IMR-90 (cell line): ENCODE measurements around the gene ODF2. TPM values are rescaled to one million over a fixed set of nuclear protein-coding genes. Genes with fewer than 3 reads are reported as not detected.
A peak's percentile ranks its signal among the peaks of the same experiment; 100 is the strongest.
"Not testable (repeated sequence)": the region's sequence is repeated elsewhere in the genome, so short reads cannot be mapped to it uniquely, and the experiment has no call there.

ENCODE experiments used
- ATAC-seq: fragments of 200-7000 bp; cut with Tn5 transposase; 2 replicates; pipeline ENCODE4 v1.9.1; 2020; ENCODE audit warnings: low read depth, mild to moderate bottlenecking, moderate library complexity
- BruUV-seq: library from RNA; stranded (reverse); fragments of 400-500 nt; replicated peaks from 2 replicates; lab custom pipeline; 2021; lab: Mats Ljungman, UMichigan
- CTCF ChIA-PET: fragments of 300-600 bp; formaldehyde crosslinking; extraction: SDS; loops from one replicate; lab custom pipeline; 2021; ENCODE audit warnings: antibody characterized with exemption; lab: Yijun Ruan, JAX
- POLR2A ChIA-PET: fragments of 300-600 bp; sonication (Branson Sonifier 250); formaldehyde crosslinking; loops from one replicate; lab custom pipeline; 2022; ENCODE audit warnings: antibody characterized with exemption; ENCODE audit not compliant: unreplicated experiment; lab: Charles Lee
- DNase-seq: peaks from one replicate; pipeline ENCODE4 v3.0.0; 2013
- H2AFZ ChIP-seq: replicated peaks from 2 replicates; pipeline ENCODE3; 2013; ENCODE audit warnings: low read length, mild to moderate bottlenecking; ENCODE audit not compliant: poor library complexity
- H2AK5ac ChIP-seq: 2 replicates; pipeline ENCODE4 v1.6.1; 2013; ENCODE audit warnings: low read depth, low read length, inconsistent platforms
- H2AK9ac ChIP-seq: replicated peaks from 2 replicates; pipeline ENCODE3; 2013; ENCODE audit warnings: mild to moderate bottlenecking, low read depth, low read length, moderate library complexity; ENCODE audit not compliant: poor library complexity
- H2BK120ac ChIP-seq: 2 replicates; pipeline ENCODE4 v1.6.1; 2013; ENCODE audit warnings: low read depth, low read length, inconsistent platforms
- H2BK15ac ChIP-seq: 3 replicates; pipeline ENCODE4 v1.6.1; 2013; ENCODE audit warnings: low read depth, low read length, inconsistent platforms
- H2BK20ac ChIP-seq: 2 replicates; pipeline ENCODE4 v1.6.1; 2013; ENCODE audit warnings: low read depth, mild to moderate bottlenecking, inconsistent platforms, low read length, moderate library complexity
- H2BK5ac ChIP-seq: 2 replicates; pipeline ENCODE4 v1.6.1; 2013; ENCODE audit warnings: mild to moderate bottlenecking, low read depth, low read length, inconsistent platforms; ENCODE audit not compliant: poor library complexity, severe bottlenecking
- H3K14ac ChIP-seq: replicated peaks from 2 replicates; pipeline ENCODE4 v1.6.1; 2013; ENCODE audit warnings: low read depth, low read length, inconsistent platforms
- H3K18ac ChIP-seq: 2 replicates; pipeline ENCODE4 v1.6.1; 2013; ENCODE audit warnings: low read depth, low read length, control low read depth
- H3K23ac ChIP-seq: 2 replicates; pipeline ENCODE4 v1.6.1; 2013; ENCODE audit warnings: low read depth, low read length, inconsistent platforms
- H3K27ac ChIP-seq: 2 replicates; pipeline ENCODE4 v1.5.1; 2013; ENCODE audit warnings: mild to moderate bottlenecking, control low read depth, low read length; ENCODE audit not compliant: insufficient read depth
- H3K27me3 ChIP-seq: 2 replicates; pipeline ENCODE4 v1.6.1; 2013; ENCODE audit warnings: low read length; ENCODE audit not compliant: control insufficient read depth, insufficient read depth
- H3K36me3 ChIP-seq: 2 replicates; pipeline ENCODE4 v1.6.1; 2013; ENCODE audit warnings: low read length, mixed read lengths; ENCODE audit not compliant: control insufficient read depth, insufficient read depth
- H3K4ac ChIP-seq: 2 replicates; pipeline ENCODE4 v1.6.1; 2013; ENCODE audit warnings: low read depth, low read length, inconsistent platforms
- H3K4me1 ChIP-seq: 2 replicates; pipeline ENCODE4 v1.6.1; 2013; ENCODE audit warnings: low read length, mixed read lengths; ENCODE audit not compliant: control insufficient read depth, insufficient read depth
- H3K4me2 ChIP-seq: 2 replicates; pipeline ENCODE4 v1.6.1; 2013; ENCODE audit warnings: low read depth, mild to moderate bottlenecking, control low read depth, low read length, moderate library complexity
- H3K4me3 ChIP-seq: 2 replicates; pipeline ENCODE4 v1.5.1; 2013; ENCODE audit warnings: low read depth, mild to moderate bottlenecking, control low read depth, low read length, moderate library complexity; ENCODE audit not compliant: insufficient read depth
- H3K56ac ChIP-seq: 2 replicates; pipeline ENCODE4 v1.6.1; 2013; ENCODE audit warnings: low read length, inconsistent platforms; ENCODE audit not compliant: insufficient read depth; ENCODE audit errors: extremely low read depth
- H3K79me1 ChIP-seq, 2 experiments: 2 replicates each; pipeline ENCODE4 v1.6.1; 2013; ENCODE audit warnings: low read length in 2 of 2, inconsistent platforms in 1 of 2, low read depth in 1 of 2
- H3K9ac ChIP-seq: 2 replicates; pipeline ENCODE4 v1.6.1; 2013; ENCODE audit warnings: low read depth, low read length, control low read depth
- H3K9me1 ChIP-seq: 2 replicates; pipeline ENCODE4 v1.6.1; 2013; ENCODE audit warnings: low read length, inconsistent platforms; ENCODE audit not compliant: insufficient read depth
- H3K9me3 ChIP-seq: 2 replicates; pipeline ENCODE4 v1.6.1; 2013; ENCODE audit warnings: low read length; ENCODE audit not compliant: control insufficient read depth, insufficient read depth
- H4K20me1 ChIP-seq: 2 replicates; pipeline ENCODE4 v1.6.1; 2013; ENCODE audit warnings: low read length, inconsistent platforms; ENCODE audit not compliant: insufficient read depth
- H4K5ac ChIP-seq: 2 replicates; pipeline ENCODE4 v1.6.1; 2013; ENCODE audit warnings: mild to moderate bottlenecking, low read depth, low read length, control low read depth
- H4K8ac ChIP-seq, 2 experiments: 2 replicates each; pipeline ENCODE4 v1.6.1; 2013; ENCODE audit warnings: low read depth in 2 of 2, low read length in 2 of 2, control low read depth in 1 of 2, inconsistent platforms in 1 of 2
- H4K91ac ChIP-seq: 2 replicates; pipeline ENCODE4 v1.6.1; 2013; ENCODE audit warnings: low read depth, low read length, inconsistent platforms; ENCODE audit not compliant: insufficient read depth
- WGBS, 2 experiments: methylation state at CpG; one replicate each; pipeline versions ENCODE4 v1.1.5 to v1.1.7; 2013; ENCODE audit warnings: missing lambda C conversion rate in 2 of 2; ENCODE audit not compliant: insufficient read length in 1 of 2; ENCODE audit errors: extremely low coverage in 2 of 2; 5-methylcytosine and 5-hydroxymethylcytosine counted together
- dilution Hi-C: fragments of 300-500 bp; cut with HindIII; formaldehyde crosslinking; loops from one replicate; pipeline ENCODE4 v1.14.3; 2018; ENCODE audit warnings: low sequenced_read_pairs; ENCODE audit not compliant: unreplicated experiment
- in situ Hi-C: fragments of 300-500 bp; cut with MboI; formaldehyde crosslinking; loops from 3 replicates; pipeline ENCODE4 v1.14.3; 2019; ENCODE audit warnings: low sequenced_read_pairs, inconsistent platforms, mixed read lengths
- intact Hi-C: fragments of 100-400 bp; cut with micrococcal nuclease; formaldehyde crosslinking; loops from 2 replicates; pipeline ENCODE4 v1.10.0; 2022
- polyA plus RNA-seq, 3 experiments: library from polyadenylated mRNA; depleted of rRNA; stranded (reverse); fragments of >200 nt; gene quantifications; 2 replicates each; pipeline ENCODE4 v1.2.3, GENCODE V29; 2012; ENCODE audit warnings: low replicate concordance in 1 of 3
- total RNA-seq: library from RNA; depleted of rRNA; stranded (reverse); fragments of >200 nt; gene quantifications from 2 replicates; pipeline ENCODE4 v1.2.3, GENCODE V29; 2012

ODF2 gene
- total and polyA plus RNA-seq, 2 of the 4 experiments (the other 2 are of a cell fraction): 40.2 to 46.4 TPM

DNA sequence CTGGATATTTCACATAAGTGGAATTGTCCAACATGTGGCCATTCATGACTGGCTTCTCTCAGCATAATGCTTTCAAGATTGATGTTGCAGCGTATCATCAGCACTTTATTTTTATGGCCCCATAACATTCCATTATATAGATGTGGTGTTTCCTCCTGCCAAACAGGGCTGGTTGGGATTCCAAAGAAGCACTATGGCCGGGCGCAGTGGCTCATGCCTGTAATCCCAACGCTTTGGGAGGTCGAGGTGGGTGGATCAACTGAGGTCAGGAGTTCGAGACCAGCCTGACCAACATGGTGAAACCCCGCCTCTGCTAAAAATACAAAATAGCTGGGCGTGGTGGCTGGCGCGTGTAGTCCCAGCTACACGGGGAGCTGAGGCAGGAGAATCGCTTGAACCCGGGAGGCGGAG lies 47.6 kb downstream of the ODF2 start:
- H3K9ac ChIP-seq, H2BK20ac ChIP-seq, H4K20me1 ChIP-seq, H3K9me1 ChIP-seq, CTCF ChIA-PET, H3K14ac ChIP-seq, BruUV-seq, H3K4me1 ChIP-seq, H2AK5ac ChIP-seq, H4K5ac ChIP-seq, H3K4me2 ChIP-seq, ATAC-seq, H4K91ac ChIP-seq, H3K27me3 ChIP-seq, H3K4me3 ChIP-seq, intact Hi-C loops, H3K4ac ChIP-seq, DNase-seq, dilution Hi-C loops, H2AK9ac ChIP-seq, H3K18ac ChIP-seq, in situ Hi-C loops, H2BK5ac ChIP-seq, H2BK120ac ChIP-seq, POLR2A ChIA-PET, H3K9me3 ChIP-seq, H3K56ac ChIP-seq, H3K27ac ChIP-seq, H2BK15ac ChIP-seq, H3K23ac ChIP-seq: not testable (repeated sequence)
- Histone ChIP-seq H2AFZ (peak overlapping the region; percentile 85), H3K79me1 (peaks cover 22 to 29% of the 10 kb centered on the region in 2 experiments), H3K36me3 (peaks cover 11% of the 10 kb centered on the region), H4K8ac (peak overlapping the region in 1 of 2 experiments; percentile 82; a peak in 2 of 4 replicates)
- 54% methylated on average over 9 of the region's 14 CpGs; no CpG with 5 or more reads in 1 of the 2 experiments for WGBS, 2 experiments
